ENCODE results near the gene ITGBL1.

GRCh38 chr13:101545521-101545920 is 93.0 kb downstream of the ITGBL1 start:
- peak; percentile 48 for TF ChIP-seq RAD21 (IDR thresholded peaks at IDR 0.05; ENCODE audit: low read length)
- TF ChIP-seq POLR2A (IDR thresholded peaks at IDR 0.05; ENCODE audit: low read depth, low read length), result no peak
- TF ChIP-seq CTCF (conservative IDR thresholded peaks at IDR 0.05; ENCODE audit: low read depth, low read length), result peak; percentile 44
- peak; percentile 42 for TF ChIP-seq SMC3 (IDR thresholded peaks at IDR 0.05; ENCODE audit: low read depth, low read length)
- no peak for TF ChIP-seq CEBPB (IDR thresholded peaks at IDR 0.05; ENCODE audit: low read depth, low read length)
- TF ChIP-seq NFE2L2 (IDR thresholded peaks at IDR 0.05; ENCODE audit: low read depth, low read length), result no peak
- no peak for TF ChIP-seq RFX5 (IDR thresholded peaks at IDR 0.05; ENCODE audit: low read depth, low read length)
- no peak for TF ChIP-seq ELK1 (IDR thresholded peaks at IDR 0.05; ENCODE audit: borderline replicate concordance, low read depth, low read length)
- no peak for TF ChIP-seq USF2 (IDR thresholded peaks at IDR 0.05; ENCODE audit: low read depth, low read length)
- no peak for TF ChIP-seq MXI1 (IDR thresholded peaks at IDR 0.05; ENCODE audit: borderline replicate concordance, low read depth, low read length)
- TF ChIP-seq MAFK (IDR thresholded peaks at IDR 0.05; ENCODE audit: low read depth, low read length), result no peak
- no peak for TF ChIP-seq BHLHE40 (IDR thresholded peaks at IDR 0.05; ENCODE audit: low read depth, low read length)

All from IMR-90 (cell line).